Mononuclear cell (primary cell): Measurements from ENCODE around the gene FADD. TPM values are rescaled to one million over a fixed set of nuclear protein-coding genes. Genes with fewer than 3 reads are reported as not detected.
"Not testable (repeated sequence)": the region's sequence is repeated elsewhere in the genome, so short reads cannot be mapped to it uniquely, and the experiment has no call there.

Source experiments
- H3K27me3 ChIP-seq: 2 replicates; pipeline ENCODE4 v1.6.0; 2011; ENCODE audit warnings: low read length, control low read depth; ENCODE audit not compliant: insufficient read depth
- H3K4me1 ChIP-seq: 2 replicates; pipeline ENCODE4 v1.5.1; 2011; ENCODE audit warnings: mild to moderate bottlenecking, low read length, control low read depth; ENCODE audit not compliant: insufficient read depth
- H3K4me3 ChIP-seq: 2 replicates; pipeline ENCODE4 v1.5.1; 2011; ENCODE audit warnings: mild to moderate bottlenecking, low read length, moderate library complexity
- H3K9me3 ChIP-seq: 2 replicates; pipeline ENCODE4 v1.5.1; 2011; ENCODE audit warnings: low read depth, mild to moderate bottlenecking, control low read depth, low read length
- total RNA-seq: library from RNA; depleted of rRNA; stranded (reverse); fragments of >200 nt; gene quantifications from one replicate; pipeline ENCODE4 v1.2.3, GENCODE V29; 2012

The FADD gene
- total RNA-seq, 1 donor, result 16.8 TPM

DNA sequence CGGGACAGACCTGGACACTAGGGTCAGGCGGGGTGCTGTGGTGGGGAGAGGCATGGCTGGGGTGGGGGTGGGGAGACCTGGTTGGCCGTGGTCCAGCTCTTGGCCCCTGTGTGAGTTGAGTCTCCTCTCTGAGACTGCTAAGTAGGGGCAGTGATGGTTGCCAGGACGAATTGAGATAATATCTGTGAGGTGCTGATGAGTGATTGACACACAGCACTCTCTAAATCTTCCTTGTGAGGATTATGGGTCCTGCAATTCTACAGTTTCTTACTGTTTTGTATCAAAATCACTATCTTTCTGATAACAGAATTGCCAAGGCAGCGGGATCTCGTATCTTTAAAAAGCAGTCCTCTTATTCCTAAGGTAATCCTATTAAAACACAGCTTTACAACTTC lies 3.9 kb downstream of the FADD start:
- no peak overlapping the region for H3K4me3 ChIP-seq
- H3K27me3 ChIP-seq, result no peaks in the 10 kb centered on the region
- H3K9me3 ChIP-seq, result no peaks in the 10 kb centered on the region
- peaks cover 32% of the 10 kb centered on the region for H3K4me1 ChIP-seq

DNA sequence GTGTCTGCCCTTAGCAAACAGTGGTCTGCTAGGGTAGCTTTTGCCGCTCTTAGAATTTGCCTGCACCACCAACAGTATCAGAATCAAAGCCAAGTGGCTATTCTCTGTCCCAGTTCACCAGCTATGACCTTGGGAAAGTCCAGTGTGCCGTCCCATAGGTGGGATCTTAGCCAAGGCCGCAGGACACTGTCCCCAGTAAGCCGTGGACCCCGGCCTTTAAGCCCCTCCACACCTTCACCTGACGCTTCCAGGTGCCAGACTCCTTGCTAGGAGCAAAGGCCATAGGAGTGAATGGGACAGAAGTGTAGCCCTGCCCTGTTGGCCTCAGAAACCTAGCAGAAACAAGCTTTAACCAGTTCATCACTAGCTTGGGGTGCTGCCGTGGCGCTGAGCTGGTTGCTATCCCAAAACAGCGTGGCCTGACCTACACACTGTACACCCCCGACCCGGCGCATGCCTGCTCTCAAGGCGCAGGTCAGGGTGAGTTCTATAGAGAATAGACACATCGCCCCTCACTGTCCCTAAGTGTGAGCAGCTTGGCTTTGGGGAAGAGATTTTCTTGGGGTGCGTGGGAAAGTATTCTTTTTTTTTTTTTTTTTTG lies 4.5 kb downstream of the FADD start:
- H3K4me3 ChIP-seq, result no peak overlapping the region
- H3K9me3 ChIP-seq, result no peaks in the 10 kb centered on the region
- H3K4me1 ChIP-seq, result peaks cover 26% of the 10 kb centered on the region

DNA sequence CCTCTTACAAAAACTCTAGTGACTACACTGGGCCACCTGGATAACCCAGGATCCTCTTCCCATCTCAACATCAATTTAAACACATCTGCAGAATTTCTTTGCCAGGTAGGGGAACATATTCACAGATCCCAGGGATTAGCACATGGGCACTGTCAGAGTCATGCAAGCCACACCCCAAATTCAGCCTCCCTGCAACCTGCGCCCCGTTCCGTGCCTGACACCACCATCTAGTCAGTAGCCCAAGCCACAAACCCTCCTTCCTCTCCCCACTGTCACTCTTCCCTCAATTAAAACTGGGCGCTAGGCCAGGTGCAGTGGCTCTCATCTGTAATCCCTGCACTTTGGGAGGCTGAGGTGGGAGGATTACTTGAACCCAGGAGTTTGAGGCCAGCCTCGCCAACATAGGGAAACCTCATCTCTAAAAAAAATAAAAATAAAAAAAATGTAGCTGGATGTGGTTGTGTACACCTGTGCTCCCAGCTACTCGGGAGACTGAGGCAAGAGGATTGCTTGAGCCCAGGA lies 6.4 kb downstream of the FADD start:
- H3K27me3 ChIP-seq, result no peaks in the 10 kb centered on the region
- H3K4me3 ChIP-seq, result no peak overlapping the region
- peaks cover 14% of the 10 kb centered on the region for H3K4me1 ChIP-seq
- no peaks in the 10 kb centered on the region for H3K9me3 ChIP-seq

More for the DNA sequence above, 4.5 kb downstream of the FADD start:
- no peaks in the 10 kb centered on the region for H3K27me3 ChIP-seq

DNA sequence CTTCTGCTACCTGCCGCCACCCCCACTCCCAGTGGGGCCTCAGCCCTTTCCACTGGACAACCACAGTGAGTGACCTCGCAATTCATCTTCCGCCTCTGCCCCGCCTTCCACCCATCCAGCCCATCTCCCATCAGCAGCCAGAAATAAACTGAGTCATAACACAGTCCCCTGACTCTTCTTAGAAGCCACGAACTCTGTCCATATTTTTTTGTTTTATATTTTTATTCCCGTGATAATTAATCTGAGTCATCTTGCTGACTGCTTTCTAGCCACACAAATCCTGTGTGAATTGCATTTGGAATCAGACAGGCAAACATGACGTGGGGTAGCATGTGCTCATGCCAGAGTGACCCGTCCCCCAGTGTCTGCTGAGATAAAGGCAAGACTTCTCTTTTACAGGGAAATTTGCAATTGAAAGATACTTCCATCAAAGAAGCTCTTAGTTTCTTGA lies 7.0 kb downstream of the FADD start:
- Histone ChIP-seq H3K4me3 (no peak overlapping the region), H3K4me1 (peaks cover 8% of the 10 kb centered on the region), H3K27me3 (no peaks in the 10 kb centered on the region), H3K9me3 (no peaks in the 10 kb centered on the region)

DNA sequence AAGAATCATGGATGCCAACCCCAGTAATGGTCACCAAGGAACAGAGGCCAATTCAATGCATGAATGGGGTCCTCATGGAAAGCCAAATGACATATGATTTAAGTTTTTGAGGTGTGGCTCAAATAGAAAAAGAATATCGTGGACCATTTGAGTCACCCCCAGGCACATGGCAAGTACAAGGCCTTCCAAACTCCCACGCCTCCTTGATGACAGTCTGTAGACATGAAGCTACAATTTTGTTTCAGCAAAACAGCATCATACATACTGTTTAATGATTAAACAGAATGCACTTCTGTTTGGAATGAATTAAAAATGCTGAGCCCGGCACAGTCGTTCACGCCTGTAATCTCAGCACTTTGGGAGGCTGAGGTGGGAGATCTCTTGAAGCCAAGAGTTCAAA lies 7.4 kb downstream of the FADD start:
- H3K9me3 ChIP-seq, result no peaks in the 10 kb centered on the region
- H3K4me3 ChIP-seq, result no peak overlapping the region
- H3K4me1 ChIP-seq, result peaks cover 4% of the 10 kb centered on the region
- H3K27me3 ChIP-seq, result no peaks in the 10 kb centered on the region

DNA sequence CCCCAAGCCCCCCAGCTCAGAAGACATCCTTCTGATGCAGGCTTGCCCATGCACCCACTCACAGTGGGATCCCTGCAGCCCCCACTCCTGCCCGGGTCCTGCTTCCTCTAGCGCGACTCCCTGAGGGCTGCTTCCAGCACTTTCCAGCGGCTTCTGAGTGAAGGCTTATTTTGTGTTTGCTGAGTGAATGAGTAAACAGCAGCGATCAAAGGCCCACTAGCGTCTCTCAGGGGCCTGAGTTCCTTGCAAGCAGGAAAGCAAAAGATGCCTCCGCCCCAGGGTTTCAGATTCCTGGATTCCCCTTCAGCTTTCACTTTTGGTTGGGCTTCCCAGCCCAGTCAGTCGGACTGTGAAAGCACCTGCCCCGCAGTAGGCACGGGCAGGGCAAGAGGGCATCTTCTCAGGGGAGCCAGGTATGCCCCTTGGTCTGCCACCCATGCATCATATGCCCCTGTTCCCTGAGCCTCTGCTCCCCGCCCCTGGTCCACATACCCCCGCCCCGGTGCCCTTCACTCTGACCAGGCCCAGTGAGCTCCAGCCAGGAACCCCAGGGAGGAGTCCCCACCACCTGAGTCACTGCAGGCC lies 9.2 kb downstream of the FADD start:
- Histone ChIP-seq H3K4me1 (no peaks in the 10 kb centered on the region), H3K4me3 (no peak overlapping the region), H3K9me3 (no peaks in the 10 kb centered on the region), H3K27me3 (no peaks in the 10 kb centered on the region)

DNA sequence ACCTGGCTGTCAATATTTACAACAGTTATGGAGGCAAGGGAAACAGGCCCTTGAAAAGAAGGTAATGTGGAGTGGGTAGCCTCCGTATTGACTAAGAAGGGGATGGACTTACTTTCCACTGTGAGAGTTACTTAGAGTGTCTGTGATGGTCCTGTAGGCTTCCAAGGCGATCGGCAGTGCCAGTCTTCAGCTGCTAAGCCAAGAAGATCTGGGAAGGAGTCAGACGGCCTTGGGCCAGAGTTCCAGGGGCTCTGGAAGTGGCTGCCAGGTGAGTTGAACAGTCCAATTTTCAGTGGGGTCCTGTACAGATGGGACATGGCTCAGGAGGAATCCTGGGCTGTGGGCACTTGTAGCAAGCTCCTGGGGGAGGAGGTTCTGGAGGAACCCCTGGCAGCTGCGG lies 14.3 kb downstream of the FADD start:
- H3K27me3 ChIP-seq, H3K4me3 ChIP-seq, H3K9me3 ChIP-seq, H3K4me1 ChIP-seq: not testable (repeated sequence)

DNA sequence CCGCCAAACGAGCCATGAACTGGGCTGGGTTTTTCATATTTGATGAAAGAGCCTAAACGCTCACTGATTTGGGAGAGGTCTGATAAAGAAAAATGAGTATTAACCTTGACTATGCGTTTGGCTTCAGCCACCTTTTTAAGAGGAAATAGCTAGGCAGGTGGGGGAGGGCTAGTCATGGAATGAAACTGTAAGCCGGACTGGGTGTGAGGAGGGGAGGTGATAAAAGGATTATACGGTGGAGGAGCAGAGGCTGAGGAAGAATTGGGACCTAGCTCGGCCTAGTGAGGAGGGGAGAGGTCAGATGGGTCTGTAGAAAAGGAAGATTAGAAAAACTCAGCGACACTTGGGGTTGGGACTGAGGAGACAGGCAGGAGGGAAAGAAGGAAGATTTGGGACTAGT lies 15.0 kb downstream of the FADD start:
- H3K27me3 ChIP-seq, H3K4me3 ChIP-seq, H3K4me1 ChIP-seq, H3K9me3 ChIP-seq: not testable (repeated sequence)

DNA sequence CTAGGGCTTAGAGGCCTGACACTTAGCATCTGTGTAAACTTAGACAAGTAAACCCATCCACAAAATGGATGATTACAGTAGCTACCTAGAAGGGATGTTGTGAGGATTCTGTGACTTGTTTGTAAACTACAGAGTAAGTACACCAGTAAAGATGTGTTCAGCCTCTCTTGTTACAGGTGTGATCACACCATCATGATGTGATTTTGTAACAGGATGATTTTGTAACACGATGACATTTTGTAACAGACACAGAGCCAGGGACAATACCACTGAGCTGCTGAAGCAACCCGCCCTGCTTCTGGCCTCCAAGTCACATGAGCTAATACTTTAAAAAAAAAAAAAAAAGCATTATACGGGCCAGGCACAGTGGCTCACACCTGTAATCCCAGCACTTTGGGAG lies 17.0 kb downstream of the FADD start:
- Histone ChIP-seq H3K4me3 (no peak overlapping the region), H3K27me3 (no peaks in the 10 kb centered on the region), H3K9me3 (no peaks in the 10 kb centered on the region), H3K4me1 (peaks cover 8% of the 10 kb centered on the region)

DNA sequence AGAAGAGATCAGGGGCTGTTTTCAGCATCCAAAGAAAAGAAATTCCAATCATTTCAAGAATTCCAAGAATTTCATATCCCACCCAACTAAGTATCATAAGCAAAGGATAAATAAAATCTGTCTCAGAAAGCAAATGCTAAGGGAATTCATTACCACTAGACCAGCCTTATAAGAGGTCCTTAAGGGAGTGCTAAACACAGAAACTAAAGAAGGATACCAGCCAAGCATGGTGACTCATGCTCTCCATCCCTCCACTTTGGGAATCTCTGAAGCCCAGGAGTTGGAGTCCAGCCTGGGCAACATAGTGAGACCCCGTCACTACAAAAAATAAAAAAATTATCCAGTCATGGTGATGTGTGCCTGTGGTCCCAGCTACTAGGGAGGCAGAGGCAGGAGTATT lies 17.8 kb downstream of the FADD start:
- Histone ChIP-seq H3K4me3 (no peak overlapping the region), H3K27me3 (no peaks in the 10 kb centered on the region), H3K9me3 (no peaks in the 10 kb centered on the region), H3K4me1 (peaks cover 8% of the 10 kb centered on the region)

DNA sequence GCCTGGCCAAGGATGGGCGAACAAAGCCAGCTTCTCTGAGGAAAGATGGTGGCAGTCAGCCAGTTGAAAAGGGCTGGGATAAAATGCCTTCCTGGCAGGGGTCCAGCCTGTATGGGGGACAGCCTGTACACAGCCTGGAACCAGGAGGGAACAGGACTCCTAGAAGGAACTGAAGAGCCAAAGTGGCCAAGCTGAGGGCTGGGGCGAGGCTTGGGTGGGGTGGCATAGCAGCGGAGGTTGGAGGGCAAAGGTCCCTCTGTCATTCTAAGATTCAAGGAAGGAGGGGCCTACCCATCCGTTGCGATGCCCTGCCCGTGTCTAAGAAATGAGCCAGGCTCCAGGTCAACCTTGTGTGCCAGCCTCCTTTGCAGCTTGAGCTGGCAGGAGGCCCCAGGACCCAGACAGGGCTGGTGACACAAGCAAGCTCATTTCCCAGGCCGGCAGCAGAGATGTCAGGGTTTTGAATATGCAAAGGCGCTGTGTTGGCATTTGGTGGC lies 22.6 kb downstream of the FADD start:
- H3K27me3 ChIP-seq, result no peaks in the 10 kb centered on the region
- no peaks in the 10 kb centered on the region for H3K9me3 ChIP-seq
- H3K4me1 ChIP-seq, result peaks cover 8% of the 10 kb centered on the region
- no peak overlapping the region for H3K4me3 ChIP-seq

DNA sequence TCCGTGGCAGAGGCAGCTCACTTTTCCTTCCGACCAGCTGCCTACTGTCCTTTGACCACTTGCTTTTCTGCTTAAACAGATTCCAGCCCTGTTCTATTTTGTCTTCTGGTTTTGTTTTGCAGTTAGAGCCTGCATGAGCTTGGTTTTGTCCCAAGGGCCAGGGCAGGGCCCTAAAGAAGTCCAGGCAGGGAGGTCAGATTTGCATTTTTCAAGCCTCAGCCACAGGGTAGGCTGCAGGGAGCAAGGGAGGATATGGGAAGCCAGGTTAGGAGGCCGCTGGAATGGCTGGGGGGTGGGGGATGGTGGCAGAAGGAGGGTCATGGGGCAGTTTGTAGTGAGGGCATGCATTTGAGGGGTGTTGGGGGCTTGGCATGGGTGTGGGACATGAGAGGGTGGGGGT lies 23.1 kb downstream of the FADD start:
- no peak overlapping the region for H3K4me3 ChIP-seq
- peaks cover 8% of the 10 kb centered on the region for H3K4me1 ChIP-seq
- no peaks in the 10 kb centered on the region for H3K9me3 ChIP-seq
- no peaks in the 10 kb centered on the region for H3K27me3 ChIP-seq

DNA sequence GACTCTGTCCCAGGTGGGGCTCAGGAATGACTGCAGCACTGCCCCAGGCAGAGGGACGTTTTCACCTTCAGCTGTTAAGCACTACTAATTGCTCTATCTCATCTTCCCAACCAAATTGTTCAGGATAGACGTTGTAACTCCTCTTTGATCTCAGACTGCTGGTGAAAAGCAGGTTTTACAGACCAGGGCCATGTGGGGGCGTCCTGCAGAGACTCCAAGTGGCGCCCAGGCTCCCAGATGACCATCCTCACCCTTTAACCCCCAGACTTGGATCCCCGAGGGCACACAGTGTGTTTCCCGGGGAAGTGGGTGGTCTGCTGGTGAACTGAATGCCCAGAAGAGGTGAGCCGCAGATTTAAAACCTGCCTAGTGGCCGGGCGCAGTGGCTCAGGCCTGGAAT lies 23.9 kb downstream of the FADD start:
- Histone ChIP-seq H3K4me3 (no peak overlapping the region), H3K9me3 (no peaks in the 10 kb centered on the region), H3K27me3 (no peaks in the 10 kb centered on the region), H3K4me1 (peaks cover 5% of the 10 kb centered on the region)

DNA sequence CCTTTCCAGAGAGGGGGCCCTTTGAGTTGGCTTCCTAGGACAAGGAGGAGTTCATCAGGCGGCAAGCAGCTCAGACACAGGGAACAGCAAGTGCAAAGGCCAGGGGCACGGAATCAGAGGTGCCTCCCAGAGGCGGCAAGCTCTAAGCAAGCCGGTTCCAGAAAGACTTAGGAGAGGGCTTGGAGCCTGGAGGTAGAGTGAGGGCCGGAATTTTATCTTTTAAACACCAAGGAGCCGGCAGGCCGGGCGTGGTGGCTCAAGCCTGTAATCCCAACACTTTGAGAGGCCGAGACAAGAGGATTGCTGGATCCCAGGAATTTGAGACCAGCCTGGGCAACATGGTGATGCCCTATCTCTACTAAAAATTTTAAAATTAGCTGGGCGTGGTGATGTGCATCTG lies 26.6 kb downstream of the FADD start:
- Histone ChIP-seq H3K4me3 (no peak overlapping the region), H3K4me1 (no peaks in the 10 kb centered on the region), H3K9me3 (no peaks in the 10 kb centered on the region), H3K27me3 (no peaks in the 10 kb centered on the region)

DNA sequence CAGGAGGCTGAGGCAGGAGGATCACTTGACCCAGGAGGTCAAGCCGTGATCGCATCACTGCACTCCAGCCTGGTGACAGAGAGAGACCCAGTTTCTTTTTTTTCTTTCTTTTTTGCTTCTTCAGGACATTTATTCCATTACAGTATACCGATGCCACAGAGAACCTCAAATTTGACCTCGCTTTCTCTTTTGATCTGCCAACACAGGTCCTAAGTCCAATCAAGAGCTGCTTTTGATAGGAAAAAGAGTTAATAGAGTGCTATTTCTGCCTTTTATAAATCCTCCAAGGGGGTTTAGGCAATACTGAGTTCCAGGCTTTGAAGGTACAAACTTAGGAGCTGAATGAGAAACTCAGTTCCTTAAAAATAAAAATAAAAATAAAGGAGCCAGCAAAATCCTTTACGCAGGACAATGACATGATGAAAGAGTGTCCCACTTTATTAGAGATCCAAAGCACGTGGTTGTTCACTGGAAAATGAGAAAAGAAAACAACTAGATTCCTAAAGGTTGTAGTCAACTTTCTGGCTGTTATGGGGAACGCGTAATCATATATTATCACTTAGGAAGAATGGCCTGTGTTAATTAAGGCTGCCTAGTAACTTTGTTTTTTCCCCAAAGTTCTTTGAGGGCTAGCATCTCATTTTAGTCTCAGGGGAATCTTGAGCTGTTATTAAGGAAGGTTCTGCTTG lies 27.2 kb downstream of the FADD start:
- Histone ChIP-seq H3K4me1 (no peaks in the 10 kb centered on the region), H3K9me3 (no peaks in the 10 kb centered on the region), H3K27me3 (no peaks in the 10 kb centered on the region), H3K4me3 (no peak overlapping the region)
